ENCODE results near the gene HOATZ. TPM values are rescaled to one million over a fixed set of nuclear protein-coding genes. Genes with fewer than 3 reads are reported as not detected.

The HOATZ gene
- total and polyA plus RNA-seq, 3 experiments from 2014 or later: not detected

- ChIA-PET CTCF (interaction anchor here (1.3 kb wide), 1 partner anchor 91 kb away, joined by 3 read pairs; no protein-coding TSS in a partner anchor), POLR2A (no interaction called here)
- H3K9me3 Mint-ChIP-seq: peaks cover 0 to 2% (median 0%) of the 10 kb centered on the region in 5 donors
- H3K4me3 Mint-ChIP-seq: peak overlapping the region; percentile 25 to 80 (median 72)
- Histone ChIP-seq H3K36me3 (ENCODE audit: insufficient read depth, low read length) (no peaks in the 10 kb centered on the region), H3K27me3 (ENCODE audit: insufficient read depth, low read length, poor library complexity, severe bottlenecking) (peaks cover 24% of the 10 kb centered on the region), H3K27ac (ENCODE audit: low read depth, low read length) (no peak overlapping the region), H3K4me3 (ENCODE audit: low read length) (no peak overlapping the region), H3K4me1 (ENCODE audit: insufficient read depth, low read length) (peaks cover 26% of the 10 kb centered on the region), H3K9me3 (ENCODE audit: low read length) (no peaks in the 10 kb centered on the region)
- H3K27ac Mint-ChIP-seq: peak overlapping the region in 1 of 8 donors; percentile 40
- no peaks in the 10 kb centered on the region for H3K36me3 Mint-ChIP-seq
- peaks cover 41 to 85% of the 10 kb centered on the region in 2 donors for H3K27me3 Mint-ChIP-seq
- peak in 1 of 5 donors; percentile 10 for DNase-seq
- H3K4me1 Mint-ChIP-seq: peaks cover 14 to 37% (median 23%) of the 10 kb centered on the region in 3 donors
These were observed 26.9 kb downstream of the HOATZ start for GRCh38 chr11:111541254-111542061.

GRCh38 chr11:111542606-111543275 is 28.2 kb downstream of the HOATZ start:
- peaks cover 39 to 74% of the 10 kb centered on the region in 2 donors for H3K27me3 Mint-ChIP-seq
- H3K27me3 ChIP-seq (ENCODE audit: insufficient read depth, low read length, poor library complexity, severe bottlenecking): peaks cover 24% of the 10 kb centered on the region
- no peak overlapping the region for H3K27ac ChIP-seq (ENCODE audit: low read depth, low read length)
- ChIA-PET POLR2A (no interaction called here), CTCF (interaction anchor here (1.1 kb wide), 1 partner anchor 10 kb away, joined by 5 read pairs; no protein-coding TSS in a partner anchor)
- H3K36me3 Mint-ChIP-seq: no peaks in the 10 kb centered on the region
- peaks cover 26% of the 10 kb centered on the region for H3K4me1 ChIP-seq (ENCODE audit: insufficient read depth, low read length)
- no peaks in the 10 kb centered on the region for H3K36me3 ChIP-seq (ENCODE audit: insufficient read depth, low read length)
- peaks cover 14 to 37% (median 23%) of the 10 kb centered on the region in 3 donors for H3K4me1 Mint-ChIP-seq
- H3K4me3 Mint-ChIP-seq: peak overlapping the region in 4 of 7 donors; percentile 32 to 80 (median 54)
- H3K4me3 ChIP-seq (ENCODE audit: low read length): no peak overlapping the region
- H3K9me3 ChIP-seq (ENCODE audit: low read length): no peaks in the 10 kb centered on the region
- H3K9me3 Mint-ChIP-seq: peaks cover 0 to 2% (median 0%) of the 10 kb centered on the region in 5 donors
- peak in 1 of 5 donors; percentile 7 for DNase-seq
- H3K27ac Mint-ChIP-seq: no peak overlapping the region

GRCh38 chr11:111548525-111548924 is 33.9 kb downstream of the HOATZ start:
- POLR2A ChIA-PET: no interaction called here
- Histone ChIP-seq H3K4me1 (ENCODE audit: insufficient read depth, low read length) (no peaks in the 10 kb centered on the region), H3K9me3 (ENCODE audit: low read length) (no peaks in the 10 kb centered on the region), H3K4me3 (ENCODE audit: low read length) (no peak overlapping the region), H3K27me3 (ENCODE audit: insufficient read depth, low read length, poor library complexity, severe bottlenecking) (no peaks in the 10 kb centered on the region), H3K36me3 (ENCODE audit: insufficient read depth, low read length) (no peaks in the 10 kb centered on the region), H3K27ac (ENCODE audit: low read depth, low read length) (no peak overlapping the region)
- Mint-ChIP-seq H3K9me3 (no peaks in the 10 kb centered on the region), H3K36me3 (no peaks in the 10 kb centered on the region), H3K27ac (no peak overlapping the region), H3K4me1 (no peaks in the 10 kb centered on the region), H3K4me3 (no peak overlapping the region), H3K27me3 (peaks cover 13 to 71% of the 10 kb centered on the region in 2 donors)
- no peak for DNase-seq
- CTCF ChIA-PET: no interaction called here

- no peaks in the 10 kb centered on the region for H3K9me3 ChIP-seq (ENCODE audit: low read length)
- no peaks in the 10 kb centered on the region for H3K36me3 ChIP-seq (ENCODE audit: insufficient read depth, low read length)
- Mint-ChIP-seq H3K27me3 (peaks cover 13 to 68% of the 10 kb centered on the region in 2 donors), H3K4me1 (no peaks in the 10 kb centered on the region), H3K36me3 (no peaks in the 10 kb centered on the region), H3K9me3 (no peaks in the 10 kb centered on the region), H3K27ac (no peak overlapping the region), H3K4me3 (no peak overlapping the region)
- POLR2A ChIA-PET: no interaction called here
- no peaks in the 10 kb centered on the region for H3K4me1 ChIP-seq (ENCODE audit: insufficient read depth, low read length)
- CTCF ChIA-PET: interaction anchor here (1.2 kb wide), 1 partner anchor 11 kb away, joined by 3 read pairs; no protein-coding TSS in a partner anchor
- no peaks in the 10 kb centered on the region for H3K27me3 ChIP-seq (ENCODE audit: insufficient read depth, low read length, poor library complexity, severe bottlenecking)
- no peak overlapping the region for H3K27ac ChIP-seq (ENCODE audit: low read depth, low read length)
- H3K4me3 ChIP-seq (ENCODE audit: low read length): no peak overlapping the region
- no peak for DNase-seq
These were observed 34.8 kb downstream of the HOATZ start for GRCh38 chr11:111549196-111549868.

GRCh38 chr11:111549869-111550203 is 35.3 kb downstream of the HOATZ start:
- CTCF ChIA-PET: interaction anchor here (1.2 kb wide), 1 partner anchor 11 kb away, joined by 3 read pairs; no protein-coding TSS in a partner anchor

GRCh38 chr11:111550258-111550657 is 35.7 kb downstream of the HOATZ start:
- ChIA-PET CTCF (interaction anchor here (1.2 kb wide), 1 partner anchor 10 kb away, joined by 3 read pairs; no protein-coding TSS in a partner anchor), POLR2A (no interaction called here)
- no peaks in the 10 kb centered on the region for H3K9me3 ChIP-seq (ENCODE audit: low read length)
- peak overlapping the region in 1 of 8 donors; percentile 4 for H3K27ac Mint-ChIP-seq
- H3K4me1 ChIP-seq (ENCODE audit: insufficient read depth, low read length): no peaks in the 10 kb centered on the region
- H3K4me3 ChIP-seq (ENCODE audit: low read length): no peak overlapping the region
- no peak for DNase-seq
- H3K4me3 Mint-ChIP-seq: no peak overlapping the region
- H3K4me1 Mint-ChIP-seq: no peaks in the 10 kb centered on the region
- no peaks in the 10 kb centered on the region for H3K36me3 Mint-ChIP-seq
- no peak overlapping the region for H3K27ac ChIP-seq (ENCODE audit: low read depth, low read length)
- H3K9me3 Mint-ChIP-seq: peaks cover 0 to 2% (median 0%) of the 10 kb centered on the region in 5 donors
- H3K27me3 ChIP-seq (ENCODE audit: insufficient read depth, low read length, poor library complexity, severe bottlenecking): no peaks in the 10 kb centered on the region
- peaks cover 13 to 64% of the 10 kb centered on the region in 2 donors for H3K27me3 Mint-ChIP-seq
- no peaks in the 10 kb centered on the region for H3K36me3 ChIP-seq (ENCODE audit: insufficient read depth, low read length)

More at GRCh38 chr11:111549869-111550203, 35.3 kb downstream of the HOATZ start:
- H3K9me3 ChIP-seq (ENCODE audit: low read length): no peaks in the 10 kb centered on the region
- POLR2A ChIA-PET: no interaction called here
- H3K27me3 ChIP-seq (ENCODE audit: insufficient read depth, low read length, poor library complexity, severe bottlenecking): no peaks in the 10 kb centered on the region
- H3K36me3 ChIP-seq (ENCODE audit: insufficient read depth, low read length): no peaks in the 10 kb centered on the region
- H3K4me3 ChIP-seq (ENCODE audit: low read length): no peak overlapping the region
- no peak for DNase-seq
- no peak overlapping the region for H3K27ac ChIP-seq (ENCODE audit: low read depth, low read length)
- H3K9me3 Mint-ChIP-seq: no peaks in the 10 kb centered on the region
- H3K4me1 Mint-ChIP-seq: no peaks in the 10 kb centered on the region
- H3K36me3 Mint-ChIP-seq: no peaks in the 10 kb centered on the region
- H3K4me1 ChIP-seq (ENCODE audit: insufficient read depth, low read length): no peaks in the 10 kb centered on the region
- no peak overlapping the region for H3K4me3 Mint-ChIP-seq
- no peak overlapping the region for H3K27ac Mint-ChIP-seq
- peaks cover 13 to 65% of the 10 kb centered on the region in 2 donors for H3K27me3 Mint-ChIP-seq

- Mint-ChIP-seq H3K27me3 (peaks cover 6 to 41% of the 10 kb centered on the region in 2 donors), H3K9me3 (peaks cover 3 to 15% (median 4%) of the 10 kb centered on the region in 5 donors), H3K4me1 (no peaks in the 10 kb centered on the region), H3K27ac (no peak overlapping the region), H3K36me3 (peaks cover 0 to 2% (median 0%) of the 10 kb centered on the region in 3 donors), H3K4me3 (no peak overlapping the region)
- Histone ChIP-seq H3K27ac (ENCODE audit: low read depth, low read length) (no peak overlapping the region), H3K27me3 (ENCODE audit: insufficient read depth, low read length, poor library complexity, severe bottlenecking) (no peaks in the 10 kb centered on the region), H3K36me3 (ENCODE audit: insufficient read depth, low read length) (no peaks in the 10 kb centered on the region), H3K9me3 (ENCODE audit: low read length) (no peaks in the 10 kb centered on the region), H3K4me1 (ENCODE audit: insufficient read depth, low read length) (no peaks in the 10 kb centered on the region), H3K4me3 (ENCODE audit: low read length) (no peak overlapping the region)
- DNase-seq: no peak
- ChIA-PET POLR2A (interaction anchor here (0.6 kb wide), 1 partner anchor 300 kb away, joined by 3 read pairs; no protein-coding TSS in a partner anchor), CTCF (interaction anchor here (1.2 to 1.7 kb wide), 2 partner anchors 9 to 10 kb away, joined by 3 to 5 read pairs; no protein-coding TSS in a partner anchor)
These were observed 40.0 kb downstream of the HOATZ start for GRCh38 chr11:111554532-111554931.

All from CD8-positive, alpha-beta memory T cell (primary cell).